NCI-H526 (cell line): Measurements from ENCODE around the gene MAPK14.
"Not testable (repeated sequence)": the region's sequence is repeated elsewhere in the genome, so short reads cannot be mapped to it uniquely, and the experiment has no call there.

Source experiments
- DNase-seq, 2 experiments: peaks; one replicate each; lab custom pipeline; 2025; lab: John Stamatoyannopoulos, UW

The MAPK14 gene

DNA sequence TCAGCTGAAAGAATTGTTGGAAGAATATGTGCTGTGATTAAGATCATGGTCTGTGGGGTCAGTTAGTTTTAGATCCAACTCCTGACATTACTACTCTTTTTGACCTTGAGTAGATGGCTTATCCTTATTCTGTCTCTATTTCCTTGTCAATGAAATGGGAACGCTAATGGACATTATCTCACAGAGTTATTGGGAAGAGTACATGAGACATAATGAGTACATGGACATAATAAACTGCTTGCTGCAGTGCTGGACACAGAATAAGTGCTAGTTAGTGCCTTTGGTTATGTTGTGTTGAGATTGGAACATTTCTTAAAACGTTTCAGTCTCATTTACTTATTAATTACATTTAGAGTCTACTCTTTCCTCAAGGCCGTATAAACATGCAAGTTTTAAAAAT, 42.6 kb downstream of the MAPK14 start:
- no peak for DNase-seq

DNA sequence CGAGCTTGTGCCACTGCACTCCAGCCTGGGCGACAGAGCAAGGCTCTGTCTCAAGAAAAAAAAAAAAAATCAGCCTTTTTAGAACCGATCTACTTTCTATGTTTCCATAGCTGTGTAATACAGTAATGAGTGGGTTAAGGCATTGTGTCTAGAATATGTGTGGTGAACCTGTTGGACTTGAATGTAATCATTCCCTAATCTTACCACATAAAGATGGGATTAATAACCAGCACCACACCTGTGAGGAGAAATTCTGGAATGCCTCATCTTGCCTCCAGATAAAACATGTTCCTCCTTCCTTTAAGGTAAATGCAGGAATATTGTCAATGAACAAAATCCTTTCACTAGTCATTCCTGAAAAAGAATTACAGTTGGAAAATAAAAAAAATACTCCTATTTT, 43.7 kb downstream of the MAPK14 start:
- no peak for DNase-seq

GRCh38 chr6:36071714-36072113, 44.1 kb downstream of the MAPK14 start:
- no peak for DNase-seq

GRCh38 chr6:36072681-36073080, 45.1 kb downstream of the MAPK14 start:
- no peak for DNase-seq

DNA sequence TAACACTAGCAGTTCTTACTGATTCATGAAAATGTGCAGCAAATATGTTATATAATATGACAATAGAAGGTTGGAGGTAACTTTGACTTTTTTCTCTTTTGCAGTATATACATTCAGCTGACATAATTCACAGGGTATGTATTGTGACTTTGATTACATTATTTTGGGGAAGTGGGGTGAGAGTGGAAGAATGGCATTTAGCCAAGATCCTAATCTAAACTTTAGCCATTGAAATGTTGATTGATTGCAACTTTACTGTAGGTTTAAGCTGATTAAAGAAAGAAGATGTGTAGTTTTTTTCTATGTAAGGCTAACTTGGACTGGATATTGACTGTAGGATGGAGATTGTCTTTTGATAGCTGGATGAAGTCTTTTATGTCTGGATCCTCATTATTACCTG, 46.0 kb downstream of the MAPK14 start:
- DNase-seq: no peak

DNA sequence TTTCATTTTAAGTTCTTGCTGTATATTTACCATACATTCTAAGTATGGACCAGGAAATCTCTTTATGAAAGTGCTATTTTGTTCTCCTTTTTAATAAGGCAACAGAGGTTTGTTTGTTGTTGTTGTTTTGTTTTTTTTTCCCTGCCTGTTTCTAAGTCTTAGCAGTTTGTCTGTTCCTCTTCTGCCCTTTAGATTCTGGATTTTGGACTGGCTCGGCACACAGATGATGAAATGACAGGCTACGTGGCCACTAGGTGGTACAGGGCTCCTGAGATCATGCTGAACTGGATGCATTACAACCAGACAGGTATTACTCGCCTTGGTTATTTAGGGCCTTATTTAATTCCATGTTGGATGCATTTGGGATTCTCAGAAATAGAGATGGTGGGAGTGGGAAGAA, 48.0 kb downstream of the MAPK14 start:
- DNase-seq: peak in 1 of 2 experiments; percentile 30

GRCh38 chr6:36076178-36077063, 48.8 kb downstream of the MAPK14 start:
- no peak for DNase-seq

DNA sequence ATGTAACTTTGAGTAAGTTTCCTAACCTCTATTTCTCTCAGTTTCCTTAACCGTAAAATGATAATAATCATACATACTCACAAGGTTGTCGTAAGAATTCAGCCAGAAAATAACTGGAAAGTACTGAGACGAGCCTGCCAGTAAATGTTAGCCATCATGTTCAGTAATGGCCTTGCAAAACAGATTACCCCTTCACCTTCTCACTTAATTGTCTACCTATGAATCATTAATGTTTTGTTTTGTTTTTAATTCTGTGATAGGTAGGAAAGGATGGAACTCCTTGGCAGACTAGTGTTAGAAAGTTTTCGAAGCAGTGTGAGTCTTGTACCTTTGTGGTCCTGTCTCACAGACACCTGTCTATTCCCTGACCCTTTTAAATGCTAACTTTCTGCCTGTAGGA, 50.6 kb downstream of the MAPK14 start:
- DNase-seq: no peak

GRCh38 chr6:36079601-36080000, 52.0 kb downstream of the MAPK14 start:
- DNase-seq: no peak

GRCh38 chr6:36082318-36082717, 54.7 kb downstream of the MAPK14 start:
- no peak for DNase-seq

GRCh38 chr6:36083446-36083845, 55.8 kb downstream of the MAPK14 start:
- DNase-seq: no peak

GRCh38 chr6:36088204-36088603, 60.6 kb downstream of the MAPK14 start:
- not testable (repeated sequence) for DNase-seq

DNA sequence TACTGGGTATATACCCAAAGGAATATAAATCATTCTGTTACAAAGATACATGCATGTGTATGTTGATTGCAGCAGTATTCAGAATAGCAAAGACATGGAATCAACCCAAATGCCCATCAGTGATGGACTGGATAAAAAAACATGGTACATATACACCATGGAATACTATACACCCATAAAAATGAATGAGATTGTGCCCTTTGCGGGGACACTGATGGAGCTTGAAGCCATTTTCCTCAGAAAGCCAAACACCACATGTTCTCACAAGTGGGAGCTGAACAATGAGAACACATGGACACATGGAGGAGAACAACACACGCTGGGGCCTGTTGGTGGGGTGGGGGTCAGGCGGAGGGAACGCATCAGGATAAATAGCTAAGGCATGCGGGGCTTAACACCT, 61.4 kb downstream of the MAPK14 start:
- DNase-seq: no peak

- no peak for DNase-seq
Measured at GRCh38 chr6:36094238-36094637, 66.6 kb downstream of the MAPK14 start.

DNA sequence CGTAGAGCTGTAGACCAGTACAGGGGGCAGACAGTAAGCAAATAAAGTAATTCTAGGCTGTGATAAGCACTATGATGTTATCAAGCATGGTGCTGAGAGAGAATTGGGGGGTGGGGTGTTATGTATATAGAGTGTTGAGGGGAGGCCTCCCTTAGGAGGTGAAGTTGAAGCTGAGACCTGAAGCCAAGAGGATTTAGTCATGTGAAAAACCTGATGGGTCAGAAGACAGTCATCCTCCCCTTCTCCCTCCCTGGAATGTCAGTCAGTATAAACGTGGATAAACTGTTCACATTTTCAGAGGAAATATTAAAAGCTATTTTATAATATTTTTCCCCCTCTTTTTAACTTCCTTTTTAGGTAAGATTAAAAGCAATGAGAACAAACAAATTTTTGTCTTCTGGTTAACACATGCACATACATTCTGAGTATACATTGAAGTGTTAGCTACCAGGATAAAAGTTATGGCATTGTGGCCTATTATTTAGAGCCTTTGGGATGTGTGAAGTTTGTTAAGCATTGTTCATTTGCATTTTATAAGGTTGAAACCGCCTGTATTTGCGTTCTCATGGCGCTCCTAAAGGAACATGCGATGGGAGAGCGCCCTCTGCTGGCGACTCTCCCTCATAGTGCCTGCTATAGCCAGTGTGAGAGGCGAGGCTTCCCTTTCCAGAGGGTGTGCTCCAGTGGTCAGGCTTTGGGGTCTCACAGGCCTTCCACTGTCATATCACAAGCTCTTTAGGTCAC, 67.3 kb downstream of the MAPK14 start:
- peak; percentile 74 to 94 for DNase-seq

- peak; percentile 78 to 83 for DNase-seq
Measured at GRCh38 chr6:36095497-36096391, 68.1 kb downstream of the MAPK14 start.

GRCh38 chr6:36098253-36098919, 70.8 kb downstream of the MAPK14 start:
- DNase-seq: no peak

- no peak for DNase-seq
Measured at GRCh38 chr6:36098920-36099647, 71.5 kb downstream of the MAPK14 start.

GRCh38 chr6:36099869-36100483, 72.4 kb downstream of the MAPK14 start:
- DNase-seq: no peak

- no peak for DNase-seq
Measured at GRCh38 chr6:36101691-36102090, 74.1 kb downstream of the MAPK14 start.

- no peak for DNase-seq
Measured at GRCh38 chr6:36102853-36103252, 75.2 kb downstream of the MAPK14 start.
